ENCODE results near the gene KIF5A.

- TF ChIP-seq CTCF (IDR thresholded peaks at IDR 0.05; ENCODE audit: low read depth, low read length): no peak
- TF ChIP-seq POLR2A (IDR thresholded peaks at IDR 0.05; ENCODE audit: extremely low read depth, insufficient read length): no peak
- no peak for TF ChIP-seq MYC (IDR thresholded peaks at IDR 0.05; ENCODE audit: low read depth, low read length)
- TF ChIP-seq MAX (IDR thresholded peaks at IDR 0.05; ENCODE audit: low read depth, low read length): no peak
Measured at GRCh38 chr12:57584050-57584449, 34.2 kb downstream of the KIF5A start.
